Spleen (tissue), 11 donors: ENCODE measurements around the gene HOXB2. TPM values are rescaled to one million over a fixed set of nuclear protein-coding genes. Genes with fewer than 3 reads are reported as not detected.
A peak's percentile ranks its signal among the peaks of the same experiment; 100 is the strongest.

ENCODE experiments used
- DNase-seq: peaks from one replicate; pipeline ENCODE4 v3.0.0-alpha.2; 2020
- H3K27ac ChIP-seq, 8 donors: fragments of 200-600 bp; sonication (generic) in 7 of 8; 1 replicate in 4 of 8; 2 replicates in 4 of 8; pipeline versions ENCODE4 v1.5.0 to v1.8.0; 2016 to 2021; ENCODE audit warnings: inconsistent platforms in 4 of 8, mild to moderate bottlenecking in 4 of 8, moderate library complexity in 1 of 8
- H3K27me3 ChIP-seq, 7 donors: fragments of 200-600 bp; sonication (generic) in 6 of 7; replicated peaks in 1 of 7; 1 replicate in 4 of 7; 2 replicates in 3 of 7; pipeline versions ENCODE4 v1.5.0 to v1.8.0; 2016 to 2021; ENCODE audit warnings: inconsistent platforms in 3 of 7, mild to moderate bottlenecking in 1 of 7
- H3K36me3 ChIP-seq, 6 donors: fragments of 200-600 bp; sonication (generic) in 5 of 6; 1 replicate in 4 of 6; 2 replicates in 2 of 6; pipeline versions ENCODE4 v1.5.0 to v1.8.0; 2016 to 2021; ENCODE audit warnings: inconsistent platforms in 2 of 6
- H3K4me1 ChIP-seq, 6 donors: fragments of 200-600 bp; sonication (generic) in 5 of 6; 1 replicate in 3 of 6; 2 replicates in 3 of 6; pipeline versions ENCODE4 v1.5.0 to v1.8.0; 2016 to 2021; ENCODE audit warnings: inconsistent platforms in 3 of 6
- H3K4me3 ChIP-seq, 8 donors: fragments of 200-600 bp; sonication (generic) in 7 of 8; 1 replicate in 4 of 8; 2 replicates in 4 of 8; pipeline versions ENCODE4 v1.5.0 to v1.8.0; 2016 to 2021; ENCODE audit warnings: inconsistent platforms in 4 of 8, mild to moderate bottlenecking in 4 of 8, moderate library complexity in 2 of 8
- H3K9me3 ChIP-seq, 8 donors: fragments of 200-600 bp; sonication (generic) in 7 of 8; 1 replicate in 4 of 8; 2 replicates in 4 of 8; pipeline versions ENCODE4 v1.5.0 to v1.8.0; 2016 to 2021; ENCODE audit warnings: inconsistent platforms in 4 of 8
- CTCF ChIP-seq, 11 experiments: fragments of 200-600 bp in 7 of 11; fragments of 450-650 bp in 4 of 11; sonication (generic) in 4 of 11; IDR thresholded peaks in 8 of 11; conservative IDR thresholded peaks in 3 of 11; 1 replicate in 7 of 11; 2 replicates in 4 of 11; pipeline versions ENCODE4 v1.4.0 to v1.8.0; 2016 to 2021; ENCODE audit warnings: antibody characterized with exemption in 11 of 11, inconsistent platforms in 4 of 11, mild to moderate bottlenecking in 1 of 11
- POLR2A ChIP-seq, 3 donors: fragments of 450-650 bp; IDR thresholded peaks; one replicate each; pipeline ENCODE4 v1.5.1; 2017; ENCODE audit warnings: antibody characterized with exemption in 3 of 3, mild to moderate bottlenecking in 1 of 3
- POLR2AphosphoS5 ChIP-seq, 3 donors: sonication (generic); formaldehyde crosslinking; IDR thresholded peaks; one replicate each; pipeline ENCODE4 v1.5.1; 2017; ENCODE audit warnings: antibody characterized with exemption in 3 of 3
- WGBS, 5 donors: extraction: QIAGEN DNeasy Blood & Tissue Kit in 3 of 5; methylation state at CpG; one replicate each; pipeline versions ENCODE4 v1.1.5 to v1.1.7; 2013 to 2018; 5-methylcytosine and 5-hydroxymethylcytosine counted together
- intact Hi-C: fragments of 100-400 bp; cut with DNase I; formaldehyde crosslinking; loops from one replicate; pipeline ENCODE4 v1.15.0; 2023; ENCODE audit warnings: low total_unique reads
- polyA plus RNA-seq, 3 donors: library from polyadenylated mRNA; stranded (reverse); fragments of 200-250 nt; gene quantifications; one replicate each; pipeline ENCODE4 v1.2.1, GENCODE V29; 2013
- total RNA-seq, 7 donors: library from RNA; depleted of rRNA in 3 of 7; stranded (reverse); fragments of >200 nt in 3 of 7; fragmentation: NEBNext Ultra II Directional in 4 of 7; extraction: Animal tissue kit (Norgen Biotek cat#: 25700) in 4 of 7; gene quantifications; one replicate each; pipeline versions ENCODE4 v1.1.0 to v1.2.1, GENCODE V29; 2016 to 2021
- donor health status: healthy with polysubstance abuse.
- donor health status: DM: no; HTN: no; CAD: no; lungs with moderate emphysema.
- donor health status: DM: no; HTN: no; CAD: no.
- donor health status: Bipolar disorder and iron deficiency.
- donor health status: healthy.
- donor health status: DM: no; HTN: no; CAD: no.
- donor health status: DM: yes; HTN: yes; CAD: no.

Gene HOXB2
- total and polyA plus RNA-seq, 10 donors: 5.9 to 21.9 (median 8.8) TPM

DNA sequence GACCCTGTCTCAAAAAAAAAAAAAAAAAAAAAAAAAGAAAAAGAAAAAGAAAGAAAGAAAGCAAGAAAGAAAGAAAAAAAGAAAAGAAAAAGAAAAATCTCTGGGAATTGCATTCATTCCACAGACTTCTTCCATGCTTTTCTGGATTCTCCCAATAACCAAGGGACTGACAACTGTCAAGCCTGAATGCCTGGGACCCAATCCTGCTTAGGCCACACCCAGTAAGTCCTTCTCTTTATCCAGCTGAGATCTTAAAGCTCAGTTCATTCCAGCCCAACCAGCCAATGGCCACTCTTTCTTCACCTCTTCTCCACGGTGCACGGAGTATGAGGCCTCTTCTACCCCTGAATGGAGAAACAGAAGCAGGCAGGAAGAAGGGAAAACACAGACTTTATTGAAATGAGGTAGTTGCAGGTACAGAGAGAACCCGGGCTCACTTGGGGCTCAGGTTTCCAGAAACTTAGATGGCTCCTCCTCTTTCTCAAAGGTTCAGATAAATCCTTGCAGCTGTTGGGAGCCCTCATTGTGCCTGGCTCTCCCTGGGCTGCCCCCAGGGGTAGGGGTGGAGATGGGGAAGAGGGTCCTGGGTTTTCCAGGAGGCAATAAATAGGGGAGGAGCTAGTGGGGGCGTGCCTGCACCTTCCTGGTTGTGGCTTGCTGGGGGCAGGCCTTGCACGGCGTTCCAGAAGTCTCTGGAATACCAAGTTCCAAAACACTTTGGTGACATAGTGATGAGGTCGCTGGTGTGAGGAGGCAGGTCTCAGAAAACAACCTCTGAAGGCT lies 16.6 kb downstream of the HOXB2 start:
- intact Hi-C loops: no loop called here
- Histone ChIP-seq H3K27ac (no peak overlapping the region), H3K9me3 (no peaks in the 10 kb centered on the region), H3K27me3 (peaks cover 0 to 56% (median 25%) of the 10 kb centered on the region in 7 donors), H3K36me3 (no peaks in the 10 kb centered on the region), H3K4me3 (no peak overlapping the region), H3K4me1 (peaks cover 0 to 15% (median 8%) of the 10 kb centered on the region in 6 donors)
- WGBS, 5 donors: 61 to 82% (median 79%) methylated on average over 7 of the region's 7 CpGs
- TF ChIP-seq CTCF (IDR thresholded peaks at IDR 0.05 in 8 of 11, conservative IDR thresholded peaks at IDR 0.05 in 3 of 11) (no peak), POLR2AphosphoS5 (IDR thresholded peaks at IDR 0.05) (no peak), POLR2A (IDR thresholded peaks at IDR 0.05) (no peak)
- DNase-seq: no peak

- Histone ChIP-seq H3K4me1 (peaks cover 0 to 15% (median 8%) of the 10 kb centered on the region in 6 donors), H3K27ac (peak overlapping the region in 1 of 8 donors; percentile 22), H3K9me3 (no peaks in the 10 kb centered on the region), H3K36me3 (no peaks in the 10 kb centered on the region), H3K27me3 (peaks cover 0 to 61% (median 25%) of the 10 kb centered on the region in 7 donors), H3K4me3 (peak overlapping the region in 1 of 8 donors; percentile 31)
- no peak for DNase-seq
- 51 to 70% (median 66%) methylated on average over 14 of the region's 14 CpGs for WGBS, 5 donors
- intact Hi-C loops: no loop called here
- no peak for TF ChIP-seq CTCF (IDR thresholded peaks at IDR 0.05 in 8 of 11, conservative IDR thresholded peaks at IDR 0.05 in 3 of 11)
- no peak for TF ChIP-seq POLR2A (IDR thresholded peaks at IDR 0.05)
- peak in 1 of 3 donors; percentile 7 for TF ChIP-seq POLR2AphosphoS5 (IDR thresholded peaks at IDR 0.05)
Observed at GRCh38 chr17:48527547-48527932, 17.4 kb downstream of the HOXB2 start.

DNA sequence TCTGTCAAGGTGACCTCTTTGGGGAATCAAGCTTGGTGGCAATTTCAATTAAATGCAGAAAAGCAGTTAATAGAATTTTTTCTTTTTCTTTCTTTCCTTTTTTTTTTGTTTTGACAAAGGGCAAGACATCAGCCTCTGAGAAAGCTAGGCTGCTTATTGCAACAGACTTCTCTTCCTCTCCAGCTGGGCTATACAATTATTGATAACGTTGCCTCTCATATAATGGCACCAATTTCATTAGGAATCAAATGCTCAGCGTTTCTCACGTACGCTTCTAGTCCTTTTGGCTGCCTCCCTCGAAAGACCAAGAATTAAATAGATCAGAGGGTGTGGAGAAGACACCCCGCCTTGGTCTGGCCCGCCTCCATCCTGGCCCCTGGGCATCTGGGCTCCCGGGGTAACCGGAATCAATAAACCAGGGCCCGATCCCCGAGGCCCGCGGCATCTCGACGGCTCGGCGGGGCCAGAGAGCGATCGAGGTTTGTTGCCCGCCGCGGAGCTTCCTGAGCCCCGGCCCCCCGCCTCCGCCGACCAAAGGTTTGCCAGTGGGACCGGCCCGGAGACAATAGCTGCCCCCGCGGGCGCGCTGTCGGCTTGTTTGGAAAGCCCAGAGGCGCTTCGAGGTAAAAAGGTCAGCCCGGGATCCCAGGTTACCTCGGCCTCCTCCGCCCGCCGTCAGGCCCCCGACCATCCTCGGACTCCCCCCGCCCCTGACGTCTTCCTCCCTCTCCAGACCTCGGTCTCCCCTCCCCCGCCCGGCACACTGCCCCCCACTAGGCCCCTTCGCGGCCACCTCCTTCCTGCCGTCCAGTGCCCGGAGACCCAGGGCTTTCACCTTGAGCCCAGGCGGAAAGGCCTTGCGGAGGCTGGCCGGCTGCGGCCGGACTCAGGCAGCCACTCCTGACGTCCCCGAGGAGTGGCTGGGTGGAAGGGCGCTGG lies 18.0 kb downstream of the HOXB2 start:
- no peak for DNase-seq
- 23 to 54% (median 32%) methylated on average over 16 to 59 of the region's 59 CpGs for WGBS, 5 donors
- H3K4me1 ChIP-seq: peaks cover 0 to 15% (median 8%) of the 10 kb centered on the region in 6 donors
- H3K36me3 ChIP-seq: no peaks in the 10 kb centered on the region
- peak overlapping the region in 1 of 8 donors; percentile 31 for H3K4me3 ChIP-seq
- peak overlapping the region in 1 of 8 donors; percentile 22 for H3K27ac ChIP-seq
- H3K9me3 ChIP-seq: no peaks in the 10 kb centered on the region
- intact Hi-C loops: no loop called here
- peaks cover 0 to 66% (median 25%) of the 10 kb centered on the region in 7 donors for H3K27me3 ChIP-seq
- TF ChIP-seq CTCF (IDR thresholded peaks at IDR 0.05 in 8 of 11, conservative IDR thresholded peaks at IDR 0.05 in 3 of 11) (no peak), POLR2A (IDR thresholded peaks at IDR 0.05) (no peak), POLR2AphosphoS5 (IDR thresholded peaks at IDR 0.05) (peak in 1 of 3 donors; percentile 29)
